Spinal cord (tissue), 10 donors: ENCODE data around the gene LYZL2. TPM values are rescaled to one million over a fixed set of nuclear protein-coding genes. Genes with fewer than 3 reads are reported as not detected.
"Not testable (repeated sequence)": the region's sequence is repeated elsewhere in the genome, so short reads cannot be mapped to it uniquely, and the experiment has no call there.

Experiments
- DNase-seq, 6 donors: peaks; one replicate each; pipeline versions ENCODE4 v3.0.0 to v3.0.0-alpha.2; 2013 to 2015; ENCODE audit warnings: low spot score in 6 of 6, low read depth in 4 of 6
- H3K27ac ChIP-seq: one replicate; pipeline ENCODE4 v1.5.1; 2013; ENCODE audit warnings: low read depth, low read length, control low read depth
- H3K27me3 ChIP-seq: one replicate; pipeline ENCODE4 v1.6.1; 2013; ENCODE audit warnings: low read length; ENCODE audit not compliant: control insufficient read depth, insufficient read depth
- H3K36me3 ChIP-seq: one replicate; pipeline ENCODE4 v1.6.1; 2013; ENCODE audit warnings: low read length; ENCODE audit not compliant: control insufficient read depth, insufficient read depth
- H3K4me1 ChIP-seq: one replicate; pipeline ENCODE4 v1.6.1; 2013; ENCODE audit warnings: low read length; ENCODE audit not compliant: control insufficient read depth, insufficient read depth
- H3K4me3 ChIP-seq: one replicate; pipeline ENCODE4 v1.5.1; 2013; ENCODE audit warnings: low read depth, low read length, control low read depth
- H3K9me3 ChIP-seq: one replicate; pipeline ENCODE4 v1.6.1; 2013; ENCODE audit warnings: low read length; ENCODE audit not compliant: control insufficient read depth, insufficient read depth
- WGBS: methylation state at CpG from one replicate; pipeline ENCODE4 v1.1.5; 2013; ENCODE audit warnings: missing lambda C conversion rate; ENCODE audit not compliant: insufficient coverage; 5-methylcytosine and 5-hydroxymethylcytosine counted together
- polyA plus RNA-seq, 2 donors: library from polyadenylated mRNA; unstranded; fragments of 120-200 nt; gene quantifications; one replicate each; pipeline ENCODE4 v1.2.1, GENCODE V29; 2013; ENCODE audit not compliant: insufficient read length in 2 of 2
- total RNA-seq, 2 donors: library from RNA; depleted of rRNA in 1 of 2; stranded (reverse); fragments of 120-200 nt in 1 of 2; fragments of >200 nt in 1 of 2; gene quantifications; one replicate each; pipeline versions ENCODE4 v1.2.3 to v1.2.4, GENCODE V29; 2013 to 2014
- donor health status: healthy.

LYZL2 gene
- total and polyA plus RNA-seq, 4 donors = not detected

DNA sequence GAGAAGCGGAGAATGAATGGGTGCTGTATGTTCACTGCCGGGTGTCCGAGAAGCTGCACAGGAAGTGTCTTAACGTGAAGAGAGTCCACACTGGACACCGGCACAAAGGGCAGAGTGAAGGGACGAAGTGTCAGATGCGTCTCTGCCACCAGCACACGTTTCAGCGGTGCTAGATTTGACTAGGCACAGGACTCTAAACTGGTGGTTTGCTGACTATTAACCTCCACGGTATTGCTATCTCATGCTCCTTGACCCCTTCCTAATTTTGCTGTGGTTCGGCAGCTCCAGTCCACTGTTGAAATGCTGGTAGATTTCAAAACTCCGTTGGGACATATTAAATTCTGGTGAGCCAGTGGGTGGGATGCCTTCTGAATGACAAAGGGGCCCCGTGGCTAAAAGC lies 13.3 kb upstream of the LYZL2 start:
- H3K27me3 ChIP-seq, H3K36me3 ChIP-seq, H3K27ac ChIP-seq, DNase-seq, H3K4me3 ChIP-seq, H3K9me3 ChIP-seq: not testable (repeated sequence)
- no CpG with 5 or more reads among the region's 13 CpGs for WGBS
- H3K4me1 ChIP-seq = peaks cover 11% of the 10 kb centered on the region

DNA sequence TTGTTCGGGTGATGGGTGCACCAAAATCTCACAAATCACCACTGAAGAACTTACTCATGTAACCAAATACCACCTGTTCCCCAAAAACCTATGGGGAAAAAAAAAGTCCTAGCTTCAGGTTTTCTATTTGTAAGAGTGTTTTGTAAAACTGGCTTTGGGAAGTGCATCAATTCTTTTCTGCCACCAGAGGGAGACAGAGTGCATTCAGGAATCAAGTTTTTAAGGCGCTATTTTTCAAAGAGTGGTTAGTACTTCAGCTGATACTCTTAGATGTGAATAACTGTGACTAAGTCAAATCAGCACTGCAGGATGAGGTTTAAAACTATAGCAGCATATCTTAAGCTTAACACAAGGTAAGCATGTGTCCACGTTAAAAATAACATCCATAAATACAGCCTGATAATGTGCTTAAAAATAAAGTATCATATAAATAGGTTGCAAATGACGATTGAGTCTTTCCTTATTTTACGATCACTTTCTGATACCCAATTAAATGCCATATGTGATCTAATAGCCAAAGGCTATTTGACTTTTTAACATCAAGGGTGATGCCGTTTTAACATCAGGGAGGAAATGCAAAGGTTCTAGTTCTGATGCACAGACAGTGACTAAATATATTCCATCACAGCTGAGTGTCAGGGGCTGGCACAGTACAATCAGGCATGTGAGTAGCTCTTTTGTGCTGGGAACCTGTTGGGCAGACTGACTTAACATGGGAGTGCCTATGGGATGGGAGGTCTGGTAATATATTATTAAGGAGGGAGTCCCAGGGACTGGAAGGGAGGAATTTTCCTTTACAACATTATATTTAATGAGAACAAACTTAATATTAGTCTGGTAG lies 10.6 kb upstream of the LYZL2 start:
- Histone ChIP-seq H3K4me1 (peaks cover 2% of the 10 kb centered on the region), H3K9me3 (no peaks in the 10 kb centered on the region), H3K36me3 (no peaks in the 10 kb centered on the region), H3K4me3 (no peak overlapping the region), H3K27ac (no peak overlapping the region), H3K27me3 (no peaks in the 10 kb centered on the region)
- WGBS = 17% methylated on average over 1 of the region's 6 CpGs
- DNase-seq = peak; percentile 31 to 93 (median 70)

DNA sequence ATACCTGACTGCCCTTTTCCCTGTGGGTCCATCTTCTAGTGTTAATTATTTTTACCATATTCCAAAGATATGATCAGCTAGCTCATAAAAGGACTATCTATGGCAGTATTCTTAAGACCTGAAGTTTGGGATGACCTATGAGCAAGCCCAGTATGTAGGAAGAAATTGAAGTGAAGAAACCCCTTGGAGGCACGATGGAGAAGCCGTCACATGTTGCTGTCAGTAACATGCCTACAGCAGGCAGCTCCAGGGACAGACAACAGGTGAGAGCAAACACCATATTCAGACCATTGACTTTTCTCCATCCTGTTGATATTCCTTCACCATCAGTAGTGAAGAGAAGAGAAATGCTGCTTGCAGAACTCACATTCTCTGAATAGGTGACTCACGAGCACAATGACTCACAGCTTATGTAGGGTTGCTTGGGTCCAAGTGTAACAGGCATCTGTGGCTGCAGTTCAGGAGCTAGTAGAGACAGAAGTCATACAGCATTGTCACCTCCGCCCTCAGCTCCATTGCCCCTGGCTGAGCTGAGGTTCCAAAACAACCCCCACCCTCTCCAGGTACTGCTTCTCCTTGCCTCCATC lies 8.4 kb upstream of the LYZL2 start:
- WGBS = 80% methylated on average over 1 of the region's 4 CpGs
- H3K4me3 ChIP-seq = no peak overlapping the region
- no peaks in the 10 kb centered on the region for H3K9me3 ChIP-seq
- no peak overlapping the region for H3K27ac ChIP-seq
- no peaks in the 10 kb centered on the region for H3K4me1 ChIP-seq
- H3K27me3 ChIP-seq = no peaks in the 10 kb centered on the region
- H3K36me3 ChIP-seq = no peaks in the 10 kb centered on the region
- no peak for DNase-seq

DNA sequence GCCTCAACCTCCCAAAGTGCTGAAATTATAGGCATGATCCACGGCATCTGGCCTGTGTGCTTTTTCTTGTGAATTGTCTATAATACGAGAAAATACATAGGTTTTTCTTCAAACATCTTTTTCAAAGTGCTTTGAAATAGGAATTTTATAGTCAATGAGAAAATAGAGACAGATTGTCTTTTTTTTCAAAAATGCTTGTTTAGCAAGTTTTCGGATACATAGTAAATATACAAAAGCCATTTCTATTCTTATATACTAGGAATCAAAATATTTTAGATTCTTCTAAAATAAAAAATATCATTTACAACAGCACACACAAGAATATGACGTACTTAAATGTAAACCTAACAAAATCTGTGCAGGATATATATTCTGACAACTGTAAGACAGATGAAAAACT lies 1.6 kb upstream of the LYZL2 start:
- no peaks in the 10 kb centered on the region for H3K36me3 ChIP-seq
- no peak overlapping the region for H3K4me3 ChIP-seq
- no peaks in the 10 kb centered on the region for H3K9me3 ChIP-seq
- no peaks in the 10 kb centered on the region for H3K27me3 ChIP-seq
- WGBS = no CpG with 5 or more reads among the region's 4 CpGs
- H3K27ac ChIP-seq = no peak overlapping the region
- no peak for DNase-seq
- H3K4me1 ChIP-seq = no peaks in the 10 kb centered on the region

DNA sequence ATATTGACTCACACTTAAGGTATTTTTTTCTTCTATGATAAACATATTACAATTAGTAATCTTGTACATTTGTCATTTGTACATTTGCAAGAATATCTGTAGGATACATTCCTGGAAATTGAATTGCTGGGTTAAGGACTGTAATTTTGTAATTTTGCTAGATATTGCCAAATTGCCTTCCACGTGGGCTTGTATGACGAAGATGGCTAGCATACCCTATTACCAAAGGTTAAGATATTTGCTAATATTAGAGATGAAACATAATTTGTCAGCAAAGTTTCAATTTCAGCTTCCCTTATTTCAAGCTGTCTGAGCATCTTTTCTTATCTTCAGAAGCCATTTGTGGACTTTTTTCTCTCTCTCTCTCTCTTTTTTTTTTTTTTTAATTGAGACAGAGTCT lies 1.0 kb upstream of the LYZL2 start:
- Histone ChIP-seq H3K27me3 (no peaks in the 10 kb centered on the region), H3K4me3 (no peak overlapping the region), H3K27ac (no peak overlapping the region), H3K36me3 (no peaks in the 10 kb centered on the region), H3K9me3 (no peaks in the 10 kb centered on the region), H3K4me1 (no peaks in the 10 kb centered on the region)
- no CpG with 5 or more reads among the region's 2 CpGs for WGBS
- no peak for DNase-seq

DNA sequence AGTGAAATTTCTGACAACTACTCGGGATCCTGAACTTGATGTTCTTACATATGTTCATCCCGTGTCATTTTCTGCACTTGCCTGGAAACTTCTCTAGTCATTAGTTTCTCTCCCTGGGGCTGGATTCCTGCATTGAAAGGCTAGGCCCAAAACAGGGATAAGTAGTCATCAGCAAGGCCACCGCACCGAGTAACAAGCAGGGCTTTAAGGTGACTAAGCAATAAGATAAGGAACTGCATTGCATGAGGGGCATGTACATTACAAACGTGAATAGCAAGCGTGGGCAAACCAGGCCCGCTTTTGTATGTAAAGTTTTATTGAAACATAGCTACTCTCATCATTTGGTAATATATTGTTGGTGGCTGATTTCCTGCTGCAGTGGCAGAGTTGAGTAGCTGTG lies 977 bp downstream of the LYZL2 start:
- not testable (repeated sequence) for H3K9me3 ChIP-seq, H3K4me1 ChIP-seq, H3K36me3 ChIP-seq, H3K4me3 ChIP-seq, H3K27ac ChIP-seq, DNase-seq, H3K27me3 ChIP-seq
- WGBS = 92% methylated on average over 2 of the region's 7 CpGs

DNA sequence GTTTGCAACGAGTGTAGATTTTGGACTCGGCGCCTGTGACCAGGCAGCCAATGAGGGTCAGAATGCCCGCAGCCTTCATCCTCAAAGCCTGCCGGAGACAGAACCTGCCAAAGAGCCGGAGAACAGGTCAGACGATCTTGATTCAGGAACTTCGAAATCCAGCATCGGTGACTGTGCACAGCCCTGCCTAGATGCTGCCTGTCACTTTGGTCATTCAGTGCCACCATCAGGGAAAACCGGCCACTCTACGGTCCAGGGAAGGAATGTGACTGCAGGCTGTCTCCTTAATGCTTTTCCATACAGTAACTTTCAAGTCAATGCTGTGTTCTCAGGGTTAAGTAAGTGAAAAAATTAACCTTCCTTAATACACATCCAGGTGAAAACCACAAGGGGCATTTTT lies 2.7 kb downstream of the LYZL2 start:
- not testable (repeated sequence) for H3K4me3 ChIP-seq, H3K9me3 ChIP-seq, DNase-seq, H3K27me3 ChIP-seq, H3K27ac ChIP-seq, H3K36me3 ChIP-seq, H3K4me1 ChIP-seq
- 94% methylated on average over 4 of the region's 11 CpGs for WGBS

DNA sequence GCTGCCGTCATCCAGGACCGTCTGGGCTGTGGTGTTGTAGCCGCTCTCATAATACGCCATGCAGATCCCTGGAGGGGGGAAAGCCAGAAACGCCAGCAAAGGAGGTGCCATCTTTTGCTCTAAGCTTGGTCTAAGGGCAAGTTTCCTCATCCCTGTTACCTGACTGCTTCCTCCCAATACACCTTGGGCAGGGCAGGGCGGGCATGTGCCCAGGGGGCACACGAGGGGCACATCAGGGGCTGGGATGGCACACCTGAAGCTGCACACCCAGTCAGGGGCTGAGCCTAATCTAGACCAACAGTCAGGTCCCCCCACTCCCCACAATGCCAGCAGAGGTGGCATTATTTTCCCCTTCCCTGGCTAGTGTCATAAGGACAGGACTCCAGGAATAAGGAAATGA lies 3.4 kb downstream of the LYZL2 start:
- not testable (repeated sequence) for DNase-seq, H3K27me3 ChIP-seq, H3K27ac ChIP-seq, H3K4me3 ChIP-seq, H3K9me3 ChIP-seq, H3K4me1 ChIP-seq, H3K36me3 ChIP-seq
- 88% methylated on average over 7 of the region's 7 CpGs for WGBS

DNA sequence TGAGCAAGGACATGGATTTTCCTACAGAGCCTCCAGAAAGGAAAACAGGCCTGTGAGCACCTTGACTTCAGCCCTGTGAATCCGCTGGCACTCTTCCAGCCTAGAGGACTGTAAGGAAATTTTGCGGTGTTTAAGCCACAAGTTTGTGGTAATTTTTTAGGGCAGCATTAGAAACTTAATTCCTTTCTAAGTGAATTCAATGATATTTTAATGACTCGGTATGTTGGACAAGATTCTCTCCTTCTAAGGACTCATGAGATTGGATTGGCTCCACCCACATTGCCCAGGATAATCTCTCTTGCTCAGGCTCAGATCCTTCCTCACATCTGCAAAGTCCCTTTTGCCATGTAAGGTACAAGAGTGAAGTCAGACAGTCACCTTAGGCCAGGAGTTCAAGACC lies 4.5 kb downstream of the LYZL2 start:
- no peak overlapping the region for H3K4me3 ChIP-seq
- H3K36me3 ChIP-seq = no peaks in the 10 kb centered on the region
- H3K9me3 ChIP-seq = no peaks in the 10 kb centered on the region
- no peak overlapping the region for H3K27ac ChIP-seq
- DNase-seq = no peak
- no peaks in the 10 kb centered on the region for H3K4me1 ChIP-seq
- no peaks in the 10 kb centered on the region for H3K27me3 ChIP-seq
- no CpG with 5 or more reads among the region's 3 CpGs for WGBS

DNA sequence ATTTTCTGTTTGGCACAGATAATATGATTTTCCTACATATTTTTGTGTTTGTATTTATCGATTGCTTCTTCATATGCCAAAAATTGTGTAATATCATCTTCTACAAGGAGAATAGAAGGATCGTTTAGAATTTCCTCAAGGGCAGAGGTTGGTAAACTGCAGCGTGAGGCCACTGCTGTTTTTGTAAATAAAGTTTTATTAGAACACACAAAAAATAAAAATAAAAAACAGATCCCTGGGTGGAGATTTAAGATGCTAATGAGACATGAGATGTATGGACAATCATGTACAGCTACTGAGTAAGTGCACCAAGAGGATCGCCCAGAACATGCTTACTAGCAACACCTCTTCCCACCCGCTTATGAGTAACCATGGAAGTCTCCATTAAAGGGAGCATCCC lies 9.6 kb downstream of the LYZL2 start:
- H3K4me1 ChIP-seq = no peaks in the 10 kb centered on the region
- DNase-seq = no peak
- no peaks in the 10 kb centered on the region for H3K9me3 ChIP-seq
- WGBS = 100% methylated on average over 2 of the region's 5 CpGs
- no peaks in the 10 kb centered on the region for H3K36me3 ChIP-seq
- no peaks in the 10 kb centered on the region for H3K27me3 ChIP-seq
- H3K4me3 ChIP-seq = no peak overlapping the region
- H3K27ac ChIP-seq = no peak overlapping the region
